Skin epidermis (tissue), 12 donors: ENCODE data around the gene SLBP.
A peak's percentile ranks its signal among the peaks of the same experiment; 100 is the strongest.

Source experiments
- H3K27ac ChIP-seq, 21 experiments: fragments of 200-600 bp; sonication (generic) in 11 of 21; one replicate each; pipeline ENCODE4 v1.5.0; 2020; ENCODE audit warnings: mild to moderate bottlenecking in 3 of 21, inconsistent platforms in 2 of 21, moderate library complexity in 2 of 21
- H3K4me3 ChIP-seq, 7 experiments: fragments of 200-600 bp; sonication (generic) in 2 of 7; one replicate each; pipeline ENCODE4 v1.5.0; 2020; ENCODE audit warnings: inconsistent platforms in 2 of 7, mild to moderate bottlenecking in 2 of 7, moderate library complexity in 1 of 7

Gene SLBP

GRCh38 chr4:1750381-1751154, 38.4 kb upstream of the SLBP start:
- no peak overlapping the region for H3K4me3 ChIP-seq
- H3K27ac ChIP-seq, result peak overlapping the region in 1 of 21 experiments; percentile 89

- Histone ChIP-seq H3K27ac (peak overlapping the region in 1 of 21 experiments; percentile 30), H3K4me3 (no peak overlapping the region)
Measured at GRCh38 chr4:1749826-1750225, 37.7 kb upstream of the SLBP start.

GRCh38 chr4:1749370-1749769, 37.3 kb upstream of the SLBP start:
- no peak overlapping the region for H3K4me3 ChIP-seq

GRCh38 chr4:1748465-1748995, 36.4 kb upstream of the SLBP start:
- H3K27ac ChIP-seq, result no peak overlapping the region
- no peak overlapping the region for H3K4me3 ChIP-seq

More at GRCh38 chr4:1749370-1749769, 37.3 kb upstream of the SLBP start:
- H3K27ac ChIP-seq, result peak overlapping the region in 1 of 21 experiments; percentile 30

- H3K27ac ChIP-seq, result no peak overlapping the region
- no peak overlapping the region for H3K4me3 ChIP-seq
Measured at GRCh38 chr4:1747603-1747967, 35.5 kb upstream of the SLBP start.

DNA sequence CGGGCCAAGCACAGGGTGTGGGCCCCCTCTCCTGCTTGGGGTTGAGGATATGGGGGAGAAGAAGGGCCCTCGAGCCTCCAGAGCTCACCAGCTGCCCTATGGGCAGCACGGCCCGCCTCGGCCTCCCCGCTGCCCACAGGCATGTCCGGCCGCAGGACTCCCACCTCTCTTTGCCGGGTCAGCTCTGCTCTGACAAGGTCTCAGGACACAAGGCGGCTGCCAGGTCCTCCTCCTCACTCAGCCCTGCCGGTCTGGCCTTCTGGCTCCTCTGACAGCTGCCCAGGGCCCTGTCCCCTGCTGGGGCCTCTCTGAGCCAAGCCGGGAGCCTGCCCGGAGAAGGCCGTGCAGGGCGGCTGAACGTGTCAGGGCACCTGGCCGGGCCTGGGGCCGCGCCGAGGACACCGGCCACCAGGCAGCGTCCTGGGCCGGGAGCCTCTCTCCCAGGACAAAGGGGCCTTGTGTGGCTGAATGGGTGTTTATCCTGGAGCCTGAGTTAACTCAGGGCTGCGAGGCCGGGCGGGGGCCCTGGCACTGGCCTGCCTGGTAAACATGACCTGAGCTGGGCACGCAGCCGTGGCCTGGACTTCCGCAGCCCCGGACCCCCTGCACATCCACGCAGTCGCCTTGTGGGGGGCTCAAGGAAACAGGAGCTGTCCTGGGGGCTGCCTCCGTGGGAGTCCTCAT, 34.9 kb upstream of the SLBP start:
- no peak overlapping the region for H3K4me3 ChIP-seq
- no peak overlapping the region for H3K27ac ChIP-seq

DNA sequence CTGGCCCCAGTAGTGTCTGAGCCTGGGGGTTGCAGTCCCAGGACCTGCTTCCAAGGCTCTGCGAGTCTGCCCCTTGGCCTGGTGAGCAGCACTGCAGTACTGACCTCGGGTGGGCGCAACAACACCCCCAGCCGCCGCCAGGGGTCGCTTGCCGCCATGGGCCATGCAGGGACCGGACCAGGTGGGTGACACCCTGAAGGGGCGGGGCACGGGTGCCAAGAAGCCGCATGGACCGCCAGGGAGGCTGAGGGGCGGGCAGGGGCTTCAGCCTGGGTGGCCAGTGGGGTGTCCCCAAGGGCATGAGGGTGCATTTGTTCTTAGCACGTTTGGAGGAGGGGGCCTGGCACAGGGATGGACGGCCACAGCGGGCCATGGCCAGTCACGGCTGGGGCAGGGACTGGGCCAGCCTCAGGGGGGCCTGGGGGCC, 34.2 kb upstream of the SLBP start:
- Histone ChIP-seq H3K27ac (no peak overlapping the region), H3K4me3 (no peak overlapping the region)

- H3K4me3 ChIP-seq, result no peak overlapping the region
- H3K27ac ChIP-seq, result no peak overlapping the region
Measured at GRCh38 chr4:1745697-1746096, 33.6 kb upstream of the SLBP start.

DNA sequence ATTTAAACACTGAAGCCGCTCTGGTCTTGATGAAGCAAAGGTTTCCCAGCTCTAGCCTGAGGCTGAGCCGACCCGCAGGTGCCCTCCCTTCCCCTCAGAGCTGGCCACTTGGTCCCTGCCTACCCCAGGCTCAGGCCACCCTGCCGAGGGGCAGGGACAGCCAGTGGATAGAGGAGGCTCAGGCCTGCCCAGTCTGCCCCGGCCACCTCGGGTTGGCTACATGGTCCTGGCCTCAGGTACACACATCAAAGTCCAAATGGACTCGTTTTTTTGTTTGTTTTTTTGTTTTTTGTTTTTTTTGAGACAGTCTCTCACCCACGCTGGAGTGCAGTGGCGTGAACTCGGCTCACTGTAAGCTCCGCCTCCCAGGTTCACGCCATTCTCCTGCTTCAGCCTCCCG, 33.0 kb upstream of the SLBP start:
- Histone ChIP-seq H3K4me3 (no peak overlapping the region), H3K27ac (no peak overlapping the region)

DNA sequence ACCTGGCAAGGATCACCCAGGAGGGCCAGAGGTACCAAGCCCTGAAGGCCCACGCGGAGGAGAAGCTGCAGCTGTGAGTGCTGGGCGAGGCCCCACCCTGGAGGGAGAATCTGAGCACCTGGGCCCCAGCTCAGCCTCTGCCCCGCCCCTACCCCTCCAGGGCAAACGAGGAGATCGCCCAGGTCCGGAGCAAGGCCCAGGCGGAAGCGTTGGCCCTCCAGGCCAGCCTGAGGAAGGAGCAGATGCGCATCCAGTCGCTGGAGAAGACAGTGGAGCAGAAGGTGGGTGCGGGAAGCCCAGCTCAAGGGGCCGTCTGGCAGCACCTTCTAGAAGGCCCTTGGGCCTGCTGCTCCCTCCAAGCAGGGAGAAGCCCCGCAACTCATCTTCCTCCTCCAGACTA, 32.4 kb upstream of the SLBP start:
- no peak overlapping the region for H3K4me3 ChIP-seq
- H3K27ac ChIP-seq, result no peak overlapping the region

DNA sequence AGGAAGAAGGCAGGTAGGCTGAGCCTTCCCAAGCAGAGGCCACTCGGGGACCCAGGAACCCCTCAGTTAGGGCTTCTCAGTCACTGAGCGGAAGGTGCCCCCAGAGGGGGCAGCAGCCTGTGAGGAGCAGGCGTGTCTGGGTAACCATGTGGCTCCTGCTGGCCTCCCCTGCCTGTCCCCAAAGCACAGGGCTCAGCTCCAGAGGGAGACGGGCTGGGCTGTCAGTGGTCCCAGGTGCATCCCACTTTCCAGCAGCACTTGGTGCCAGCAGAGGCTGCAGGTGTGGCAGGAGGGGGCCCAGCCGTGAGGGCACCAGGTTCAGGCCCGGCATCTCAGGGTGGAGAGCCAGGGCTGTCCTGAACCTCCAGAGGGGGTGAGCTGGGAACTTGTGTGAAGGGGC, 31.9 kb upstream of the SLBP start:
- H3K4me3 ChIP-seq, result no peak overlapping the region
- no peak overlapping the region for H3K27ac ChIP-seq

GRCh38 chr4:1743551-1743950, 31.4 kb upstream of the SLBP start:
- Histone ChIP-seq H3K27ac (no peak overlapping the region), H3K4me3 (no peak overlapping the region)

DNA sequence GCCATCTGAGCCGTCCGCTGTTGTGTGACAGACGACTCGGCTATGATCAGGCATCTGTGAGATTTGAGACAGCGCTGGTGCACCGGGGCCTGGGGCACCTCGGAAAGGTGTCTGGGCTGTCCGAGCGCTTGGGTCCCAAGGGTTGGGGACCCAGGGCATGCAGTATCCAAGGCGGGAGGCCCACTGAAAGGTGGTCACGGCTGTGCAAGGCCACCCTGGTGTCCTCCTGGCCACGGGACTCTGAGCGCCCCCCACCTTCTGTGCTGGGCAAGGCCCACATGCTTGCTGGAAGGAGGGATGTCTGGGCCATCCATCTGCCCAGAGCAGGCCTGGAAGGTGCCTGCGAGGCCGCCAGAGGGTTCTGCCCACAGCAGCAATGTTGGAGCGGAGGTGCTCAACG, 29.1 kb upstream of the SLBP start:
- Histone ChIP-seq H3K27ac (no peak overlapping the region), H3K4me3 (no peak overlapping the region)

DNA sequence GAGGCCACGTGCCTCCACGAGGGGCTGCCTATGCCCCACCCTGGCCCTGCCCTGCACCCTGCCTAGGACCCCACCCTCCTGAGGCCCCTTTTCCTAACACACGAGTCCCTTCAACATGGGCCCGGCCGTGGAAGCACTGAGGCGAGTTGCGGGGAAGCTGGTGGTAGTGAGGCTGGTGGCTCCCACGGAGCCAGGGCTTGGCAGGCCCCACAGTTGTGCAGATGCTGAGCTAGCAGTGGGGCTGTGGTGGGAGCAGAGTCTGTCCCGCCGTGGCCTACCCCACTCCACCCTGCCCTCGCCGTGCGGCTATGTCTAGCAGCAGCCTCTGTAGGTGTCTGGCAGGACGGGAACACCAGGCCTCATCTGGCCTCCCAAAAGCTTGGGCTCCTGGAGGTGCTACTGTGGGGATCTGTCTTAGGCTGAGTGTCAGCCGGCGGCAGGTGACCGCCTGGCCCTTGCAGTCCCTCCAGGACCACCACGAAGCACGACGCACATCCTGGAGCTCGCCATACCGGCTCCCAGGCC, 28.0 kb upstream of the SLBP start:
- Histone ChIP-seq H3K4me3 (no peak overlapping the region), H3K27ac (no peak overlapping the region)

- no peak overlapping the region for H3K4me3 ChIP-seq
- H3K27ac ChIP-seq, result no peak overlapping the region
Measured at GRCh38 chr4:1739358-1739757, 27.2 kb upstream of the SLBP start.

- no peak overlapping the region for H3K27ac ChIP-seq
- no peak overlapping the region for H3K4me3 ChIP-seq
Measured at GRCh38 chr4:1738410-1738809, 26.3 kb upstream of the SLBP start.

DNA sequence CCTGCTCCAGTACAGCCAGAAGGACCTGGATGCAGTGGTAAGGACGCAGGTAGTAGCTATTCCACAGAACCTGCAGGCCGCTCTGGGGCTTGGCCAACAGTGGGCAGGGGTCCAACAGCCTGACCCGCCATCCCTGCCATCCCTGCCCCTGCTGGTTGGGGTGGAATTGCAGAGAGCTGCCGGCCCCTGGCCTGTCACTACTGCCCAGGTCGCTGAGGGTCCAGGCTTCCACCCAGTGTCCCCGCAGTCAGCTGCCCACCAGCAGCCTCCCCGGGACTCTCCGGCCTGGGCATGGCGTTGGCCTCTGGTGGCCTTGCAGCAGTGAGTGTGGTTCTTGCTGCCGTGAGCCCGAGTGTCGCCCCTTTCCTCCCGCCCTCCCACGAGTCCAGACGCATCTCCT, 25.5 kb upstream of the SLBP start:
- Histone ChIP-seq H3K27ac (no peak overlapping the region), H3K4me3 (no peak overlapping the region)

DNA sequence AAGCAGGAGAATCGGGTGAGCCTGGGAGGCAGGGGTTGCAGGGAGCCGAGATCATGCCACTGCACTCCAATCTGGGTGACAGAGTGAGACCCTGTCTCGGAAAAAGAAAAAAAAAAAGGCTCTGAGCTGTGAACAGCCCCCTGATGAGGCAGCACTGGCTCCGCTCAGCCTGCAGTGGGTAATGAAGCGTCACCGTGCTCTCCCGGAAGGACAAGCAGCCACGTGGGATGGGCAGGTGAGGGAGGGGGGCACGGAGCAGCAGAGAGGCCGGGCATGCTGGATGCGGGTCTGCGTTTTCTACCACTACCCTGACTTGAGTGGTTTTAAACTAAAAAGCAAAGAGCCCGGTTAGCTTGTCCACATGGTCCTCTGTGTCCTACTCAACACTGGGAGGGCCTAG, 24.7 kb upstream of the SLBP start:
- H3K27ac ChIP-seq, result no peak overlapping the region

DNA sequence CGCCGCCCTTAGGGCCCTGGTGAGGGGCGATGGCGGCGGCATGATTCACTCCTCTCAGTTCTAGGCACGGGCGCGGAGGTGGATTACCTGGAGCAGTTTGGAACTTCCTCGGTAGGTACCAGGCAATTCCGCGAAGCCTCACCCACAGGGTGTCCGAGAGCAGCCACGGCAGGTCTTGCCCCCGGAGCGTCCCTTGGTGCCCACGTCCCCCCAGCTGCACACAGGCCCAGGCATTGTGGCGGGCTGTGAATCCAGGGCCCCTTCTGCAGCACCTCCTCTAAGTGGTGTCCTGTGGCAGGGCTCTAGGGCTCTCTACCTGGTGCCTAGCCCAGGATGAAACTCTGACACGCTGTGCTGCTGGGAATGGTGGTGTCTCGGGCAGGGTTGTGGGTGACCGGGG, 23.1 kb upstream of the SLBP start:
- H3K4me3 ChIP-seq, result no peak overlapping the region
- H3K27ac ChIP-seq, result no peak overlapping the region

More for the DNA sequence above, 24.7 kb upstream of the SLBP start:
- no peak overlapping the region for H3K4me3 ChIP-seq

GRCh38 chr4:1732911-1733310, 20.8 kb upstream of the SLBP start:
- Histone ChIP-seq H3K4me3 (no peak overlapping the region), H3K27ac (no peak overlapping the region)

DNA sequence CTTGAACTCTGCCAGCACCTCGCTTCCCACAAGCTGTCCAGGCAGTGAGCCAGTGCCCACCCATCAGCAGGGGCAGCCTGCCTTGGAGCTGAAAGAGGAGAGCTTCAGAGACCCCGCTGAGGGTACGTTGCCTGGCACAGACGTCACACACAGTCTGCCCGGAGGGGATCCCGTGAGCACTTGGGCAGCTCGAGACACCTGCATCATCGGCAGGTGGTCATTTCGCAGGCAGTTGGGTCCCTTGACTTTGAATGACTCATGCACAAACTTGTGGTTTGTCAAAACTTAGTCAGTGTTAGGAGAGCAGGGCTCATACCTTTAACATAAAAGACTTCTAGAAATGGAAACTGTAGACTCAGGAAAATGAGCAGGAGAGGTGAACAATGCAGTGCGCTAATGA, 19.1 kb upstream of the SLBP start:
- no peak overlapping the region for H3K27ac ChIP-seq

More for the DNA sequence above, 19.1 kb upstream of the SLBP start:
- no peak overlapping the region for H3K4me3 ChIP-seq
